ENCODE results near the gene RNF144A.

DNA sequence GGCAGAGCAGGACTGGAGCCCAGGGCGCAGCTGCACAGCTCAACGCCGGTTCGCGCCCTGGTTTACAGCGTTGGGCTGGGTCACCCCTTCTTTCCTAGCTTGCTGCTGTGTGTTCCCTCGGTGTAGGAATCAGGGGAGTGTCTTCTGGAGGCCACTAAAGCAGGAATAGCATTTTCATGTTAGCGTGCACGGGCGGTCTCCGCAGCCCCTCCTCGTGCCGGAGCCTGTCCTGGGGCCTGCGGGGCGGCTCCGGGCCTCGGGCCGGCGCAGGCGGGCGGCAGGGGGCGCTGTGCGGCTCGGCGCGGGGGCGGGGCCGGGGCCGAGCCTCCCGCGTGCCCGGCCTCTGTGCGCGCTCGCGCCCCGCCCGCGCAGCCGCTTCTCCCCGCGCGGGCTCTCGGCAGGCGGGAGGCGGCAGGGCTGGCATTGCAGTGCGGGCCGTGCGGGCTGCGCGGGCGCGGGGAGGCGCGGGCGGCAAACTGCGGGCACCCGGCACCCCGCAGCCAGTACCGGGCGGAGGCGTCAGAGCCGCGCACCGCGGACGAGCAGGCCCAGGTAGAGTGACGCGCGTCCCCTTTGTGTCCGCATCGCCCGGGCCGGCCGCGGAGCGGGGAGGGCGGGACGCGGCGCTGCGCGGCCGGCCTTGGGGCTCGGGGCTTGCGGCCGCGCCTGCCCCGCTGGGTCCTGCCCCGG is at the start of gene RNF144A:
- TF ChIP-seq, protein P1, sequence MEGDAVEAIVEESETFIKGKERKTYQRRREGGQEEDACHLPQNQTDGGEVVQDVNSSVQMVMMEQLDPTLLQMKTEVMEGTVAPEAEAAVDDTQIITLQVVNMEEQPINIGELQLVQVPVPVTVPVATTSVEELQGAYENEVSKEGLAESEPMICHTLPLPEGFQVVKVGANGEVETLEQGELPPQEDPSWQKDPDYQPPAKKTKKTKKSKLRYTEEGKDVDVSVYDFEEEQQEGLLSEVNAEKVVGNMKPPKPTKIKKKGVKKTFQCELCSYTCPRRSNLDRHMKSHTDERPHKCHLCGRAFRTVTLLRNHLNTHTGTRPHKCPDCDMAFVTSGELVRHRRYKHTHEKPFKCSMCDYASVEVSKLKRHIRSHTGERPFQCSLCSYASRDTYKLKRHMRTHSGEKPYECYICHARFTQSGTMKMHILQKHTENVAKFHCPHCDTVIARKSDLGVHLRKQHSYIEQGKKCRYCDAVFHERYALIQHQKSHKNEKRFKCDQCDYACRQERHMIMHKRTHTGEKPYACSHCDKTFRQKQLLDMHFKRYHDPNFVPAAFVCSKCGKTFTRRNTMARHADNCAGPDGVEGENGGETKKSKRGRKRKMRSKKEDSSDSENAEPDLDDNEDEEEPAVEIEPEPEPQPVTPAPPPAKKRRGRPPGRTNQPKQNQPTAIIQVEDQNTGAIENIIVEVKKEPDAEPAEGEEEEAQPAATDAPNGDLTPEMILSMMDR (IDR thresholded peaks at IDR 0.05), result peak in 2 of 3 experiments; percentile 35 to 68
- no peak for TF ChIP-seq POLR2A (IDR thresholded peaks at IDR 0.05)

All from testis (tissue), 2 donors.